A549 treated with CpdA at 1 μM for 4 hours (cell line): ENCODE measurements around the gene RASAL1. TPM values are rescaled to one million over a fixed set of nuclear protein-coding genes. Genes with fewer than 3 reads are reported as not detected.

Experiments
- total RNA-seq: library from RNA; stranded (reverse); fragments of 200-300 nt; extraction: Qiagen RNA extraction; gene quantifications from 5 replicates; pipeline ENCODE4 v1.2.3, GENCODE V29; 2022; ENCODE audit warnings: low read depth

Gene RASAL1
- 0.19 to 0.62 TPM (median 0.28 TPM) in 5 replicates for total RNA-seq

GRCh38 chr12:113135178-113136127 lies at the start of gene RASAL1:
RASAL1 (minus strand) TSS chr12:113135761; CDS start chr12:113135462, 299 bp downstream.

GRCh38 chr12:113149361-113150150 lies 14.0 kb upstream of the RASAL1 start, which contains the start of gene CFAP73:
CFAP73 (plus strand) TSS chr12:113149724; CDS start chr12:113149858, 134 bp downstream.

GRCh38 chr12:113056631-113057488 lies 78.7 kb downstream of the RASAL1 start, which contains the start of gene DTX1:
DTX1 (plus strand) TSS chr12:113056730; CDS start chr12:113058193, 1,463 bp downstream.

Other genes starting within 250 kb of the RASAL1 start
- gene OAS1, start 228.8 kb downstream of the RASAL1 start, total RNA-seq: 41.9 to 76.3 TPM (median 65.0 TPM) in 5 replicates
- 23.3 to 29.8 TPM (median 28.1 TPM) in 5 replicates for gene OAS3, start 197.3 kb downstream of the RASAL1 start, total RNA-seq
- gene OAS2, start 157.2 kb downstream of the RASAL1 start, total RNA-seq: 0.22 to 0.38 TPM (median 0.30 TPM) in 5 replicates
- 0.32 to 0.67 TPM (median 0.46 TPM) in 5 replicates for gene DTX1, start 79.0 kb downstream of the RASAL1 start, total RNA-seq
- gene CFAP73, start 14.0 kb upstream of the RASAL1 start, total RNA-seq: 0.11 to 0.15 TPM in 2 of 5 replicates, not detected in the others
- 52.0 to 89.2 TPM (median 82.5 TPM) in 5 replicates for gene DDX54, start 49.7 kb upstream of the RASAL1 start, total RNA-seq
- gene RITA1, start 50.0 kb upstream of the RASAL1 start, total RNA-seq: 27.9 to 38.7 TPM (median 35.9 TPM) in 5 replicates
- 17.8 to 23.3 TPM (median 18.5 TPM) in 5 replicates for gene TPCN1, start 85.7 kb upstream of the RASAL1 start, total RNA-seq
- gene SLC8B1, start 199.3 kb upstream of the RASAL1 start, total RNA-seq: 7.1 to 10.2 TPM (median 8.5 TPM) in 5 replicates
- 26.5 to 38.3 TPM (median 29.7 TPM) in 5 replicates for gene PLBD2, start 222.8 kb upstream of the RASAL1 start, total RNA-seq